HG02840 (cell line): ENCODE data around the gene NUDT22.
"Not testable (repeated sequence)": the region's sequence is repeated elsewhere in the genome, so short reads cannot be mapped to it uniquely, and the experiment has no call there.

Experiments used
- ATAC-seq: cut with Tn5 transposase; IDR thresholded peaks from one replicate; pipeline ENCODE4 v1.9.1; 2021; ENCODE audit warnings: mild to moderate bottlenecking, moderate library complexity, moderate number of reproducible peaks; ENCODE audit not compliant: unreplicated experiment, low FRiP score

Gene NUDT22

DNA sequence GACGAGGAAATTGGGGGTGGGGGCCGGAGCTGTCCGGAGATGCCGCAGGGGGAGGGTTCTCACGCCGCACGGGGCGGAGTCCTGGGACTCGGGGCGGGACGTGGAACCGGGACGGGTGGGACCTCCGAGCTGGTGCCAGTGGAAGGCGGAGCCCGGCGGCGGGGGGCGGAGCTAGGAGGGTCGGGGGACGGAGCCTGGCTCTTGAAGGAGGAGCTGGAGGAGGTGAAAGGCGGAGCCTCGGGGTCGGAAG lies 15.1 kb downstream of the NUDT22 start:
- peak; percentile 55 for ATAC-seq

DNA sequence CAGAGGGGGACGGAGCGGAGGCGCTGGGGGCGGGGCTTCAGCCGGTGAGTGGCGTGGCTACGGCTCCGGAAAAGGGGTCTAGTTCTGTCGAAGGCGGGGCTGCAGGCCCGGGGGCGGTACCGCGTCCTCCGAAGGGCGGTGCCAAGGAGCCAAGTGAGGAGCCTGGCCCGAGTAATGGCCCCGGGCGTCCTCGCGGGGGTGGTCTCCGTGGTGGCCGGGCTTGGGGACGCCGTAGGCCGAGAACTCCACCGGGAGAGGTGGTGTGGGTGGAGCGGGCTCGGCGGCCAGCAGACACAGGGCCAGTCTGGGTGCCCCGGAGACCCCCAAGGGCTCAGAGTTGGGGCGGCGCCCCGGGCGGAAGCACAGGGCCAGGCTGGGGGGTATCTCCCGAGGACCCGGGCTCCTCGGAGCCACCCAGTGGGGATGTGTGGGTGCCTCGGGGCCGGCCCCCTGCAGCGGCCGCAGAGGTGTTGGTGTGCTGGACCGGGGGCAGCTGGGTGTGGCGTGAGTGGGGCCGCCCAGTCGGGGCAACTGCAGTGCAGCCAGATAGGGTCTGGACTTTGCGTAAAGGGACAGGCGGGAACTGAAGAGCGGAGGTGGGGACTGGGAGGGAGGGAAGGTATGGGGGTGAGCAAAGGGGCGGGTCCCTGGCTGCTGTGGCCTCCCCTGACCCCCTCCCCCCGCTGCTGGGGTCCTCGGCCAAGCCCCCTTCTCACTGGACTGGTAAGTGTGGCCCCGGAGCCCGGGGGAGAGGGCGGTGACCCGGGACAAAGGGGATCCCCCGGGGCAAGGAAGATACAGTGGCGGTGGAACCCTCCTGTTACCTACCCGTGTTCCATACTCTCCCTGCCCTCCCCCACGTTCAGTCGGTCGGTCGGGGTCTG lies 15.7 kb downstream of the NUDT22 start:
- no peak for ATAC-seq

DNA sequence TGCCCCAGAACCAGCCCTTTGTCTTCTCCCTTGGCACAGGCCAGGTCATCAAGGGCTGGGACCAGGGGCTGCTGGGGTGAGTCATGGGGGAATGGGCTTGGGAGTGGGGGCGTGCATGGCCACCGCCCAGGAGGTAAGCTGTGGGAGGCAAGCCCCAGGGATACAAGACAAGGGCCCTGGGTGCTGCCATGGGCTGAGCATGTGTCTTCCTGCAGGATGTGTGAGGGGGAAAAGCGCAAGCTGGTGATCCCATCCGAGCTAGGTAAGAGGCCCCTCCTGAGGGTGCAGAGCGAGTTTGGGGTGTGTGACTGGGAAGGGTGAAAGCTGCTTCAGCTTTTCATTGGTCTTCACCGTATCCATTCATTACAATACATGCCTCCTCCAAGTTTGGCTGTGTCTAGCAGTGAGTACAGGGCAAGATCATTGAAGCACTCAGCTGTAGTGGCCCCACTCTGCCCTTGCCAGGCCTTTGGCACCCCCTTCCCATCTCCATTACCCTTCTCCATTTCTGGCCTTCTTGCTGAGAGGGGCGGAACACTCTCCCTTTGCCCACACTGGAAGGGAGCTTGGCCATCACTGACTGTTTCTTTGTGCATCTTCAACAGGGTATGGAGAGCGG lies 17.3 kb downstream of the NUDT22 start:
- no peak for ATAC-seq

DNA sequence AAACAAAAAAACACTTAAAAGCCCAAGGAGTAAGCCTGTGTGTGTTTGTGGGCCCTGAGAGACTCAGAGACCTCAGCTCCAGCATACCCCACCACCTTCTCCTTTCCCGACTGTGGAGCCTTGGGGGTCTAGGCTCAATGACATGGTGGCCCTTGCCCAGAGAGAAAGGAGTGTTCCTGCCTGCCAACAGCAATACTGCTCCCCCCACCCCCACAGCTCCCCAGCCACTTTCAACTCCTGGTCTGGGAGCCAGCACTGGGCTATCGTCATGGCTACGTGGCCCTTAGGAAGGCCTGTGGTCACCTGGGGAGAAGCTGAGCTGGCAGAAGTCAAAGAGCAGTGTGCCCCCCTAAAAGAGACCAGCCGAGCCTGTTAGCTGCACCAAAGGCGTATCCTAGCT lies 18.0 kb downstream of the NUDT22 start:
- ATAC-seq, result no peak

DNA sequence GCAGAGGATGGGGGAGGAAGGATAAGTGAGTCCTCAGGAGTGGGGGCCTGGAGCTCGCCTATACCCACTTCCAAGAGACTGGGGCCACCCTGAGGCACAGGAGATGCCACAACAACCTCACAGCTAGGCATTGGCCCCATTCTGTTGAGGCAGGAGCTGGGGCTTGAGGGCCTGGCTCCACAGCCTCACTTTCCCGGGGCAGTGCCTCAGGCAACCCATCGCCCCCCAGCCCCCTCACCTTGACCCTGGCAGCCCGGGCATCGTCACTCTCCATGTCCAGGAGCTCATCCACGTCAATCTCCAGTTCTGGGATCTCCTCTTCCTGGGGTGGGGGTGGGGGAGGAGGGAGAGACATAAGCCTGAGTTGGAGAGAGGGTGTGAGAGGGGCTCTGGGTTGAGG lies 18.9 kb downstream of the NUDT22 start:
- no peak for ATAC-seq

DNA sequence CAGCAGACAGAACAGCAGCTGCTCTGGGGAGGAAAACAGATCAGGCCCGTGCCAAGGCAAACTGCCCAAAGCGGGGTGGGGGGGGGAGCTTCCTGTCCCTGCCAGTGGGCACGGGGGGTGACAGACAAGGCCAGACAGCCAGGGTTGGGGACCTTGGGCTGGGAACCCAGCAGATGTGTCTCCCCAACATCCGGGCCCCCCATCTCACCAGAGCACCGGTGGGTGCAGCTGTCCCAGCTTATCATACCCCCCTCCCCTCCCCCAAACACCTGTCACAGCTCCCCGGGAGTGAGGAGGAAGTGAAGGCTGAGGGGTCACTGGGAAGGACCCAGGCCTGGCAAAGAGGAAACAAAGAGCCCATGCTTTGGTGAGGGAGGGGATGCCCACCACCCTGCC lies 19.3 kb downstream of the NUDT22 start:
- ATAC-seq, result no peak

DNA sequence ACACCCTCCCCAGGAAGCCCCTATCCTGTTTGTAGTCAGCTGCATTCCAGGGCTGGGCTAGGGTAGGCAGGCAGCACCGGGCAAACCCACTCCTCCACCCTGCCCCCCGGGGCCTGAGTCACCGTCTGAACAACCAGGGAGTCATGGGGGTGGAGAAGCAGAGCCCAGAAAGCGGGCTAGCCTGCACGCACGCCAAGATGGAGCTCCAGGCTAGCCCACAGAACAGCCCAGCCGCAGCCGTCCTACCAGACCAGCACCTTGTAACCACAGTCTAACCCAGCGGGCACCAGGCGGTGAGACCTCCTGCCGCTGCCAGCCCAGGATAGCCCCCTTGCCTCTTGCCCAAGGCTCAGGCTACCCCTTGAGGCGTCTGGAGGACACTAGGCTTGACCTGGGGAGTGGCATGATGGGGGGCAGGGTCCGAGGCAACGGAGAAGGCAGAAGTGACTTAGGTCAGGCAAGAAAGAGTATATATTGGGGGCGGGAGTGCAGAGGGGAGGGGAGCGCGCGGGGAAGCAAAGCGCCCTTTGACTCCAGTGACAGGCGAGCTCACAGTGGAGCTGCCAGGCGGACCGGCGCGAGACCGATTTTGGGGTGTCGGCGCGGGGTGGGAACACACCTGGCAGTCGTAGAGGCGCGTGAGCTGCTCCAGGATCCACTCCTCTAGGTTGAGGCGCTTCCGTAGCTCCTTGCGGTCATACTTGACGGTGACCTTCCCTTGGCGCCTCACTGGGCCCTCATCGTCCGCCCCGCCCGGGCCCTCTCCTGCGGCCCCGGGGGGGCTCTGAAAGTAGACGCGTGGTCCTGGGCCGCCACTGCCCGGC lies 19.9 kb downstream of the NUDT22 start:
- no peak for ATAC-seq

DNA sequence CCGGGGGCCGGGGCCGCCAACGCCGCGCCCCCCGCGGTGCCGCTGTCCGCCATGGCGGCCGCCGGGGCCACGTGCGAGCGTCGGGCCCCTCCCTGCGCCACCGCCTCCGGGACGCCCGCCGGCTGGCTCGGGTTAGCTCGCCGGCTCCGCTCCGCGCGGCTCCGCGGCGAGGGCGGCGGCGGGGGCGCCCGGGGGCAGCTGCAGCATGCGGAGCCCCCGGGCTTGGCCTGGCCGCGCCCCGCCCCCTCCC lies 20.5 kb downstream of the NUDT22 start:
- ATAC-seq, result not testable (repeated sequence)

DNA sequence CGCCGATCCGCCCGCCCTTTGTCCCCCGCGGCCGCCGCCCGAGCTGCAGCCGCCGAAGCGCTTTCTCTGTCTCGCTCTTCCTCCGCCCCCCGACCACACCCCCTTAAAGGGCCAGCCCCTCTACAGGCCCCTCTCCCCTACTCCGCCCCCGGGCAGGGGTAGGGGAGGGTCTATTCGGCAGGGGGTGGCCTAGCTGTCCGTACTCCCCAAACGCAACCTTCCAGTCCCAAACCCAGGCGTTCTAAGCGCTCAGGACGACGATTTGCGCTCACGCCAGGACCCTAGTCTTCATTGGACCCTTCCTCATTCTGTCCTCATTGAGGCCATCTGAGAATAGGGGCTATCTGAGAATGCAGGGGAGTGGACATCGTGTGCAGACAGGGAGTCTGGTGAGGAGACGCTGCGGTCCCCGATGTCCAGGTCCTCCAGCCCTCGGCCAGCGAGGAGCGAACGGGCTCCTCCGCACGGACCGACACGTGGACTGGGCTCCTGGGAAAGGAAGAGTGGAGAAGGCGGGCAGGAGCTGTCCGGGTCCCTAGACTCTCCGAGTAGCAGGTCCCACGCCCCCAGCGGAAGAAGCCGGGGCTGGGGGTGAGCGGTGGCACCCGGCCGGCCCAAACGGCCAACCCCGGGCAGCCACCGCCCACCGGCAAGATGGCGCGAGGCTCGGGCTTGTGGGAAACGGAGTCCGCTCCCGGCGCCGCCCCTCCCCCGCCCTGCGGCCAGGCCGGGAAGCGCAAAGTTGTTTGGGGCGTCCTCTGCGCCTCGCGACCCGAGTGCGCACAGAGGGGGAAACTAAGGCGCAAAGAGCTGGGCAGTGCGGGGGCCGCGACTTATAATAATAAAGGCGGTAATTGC lies 21.0 kb downstream of the NUDT22 start, which contains the start of gene PPP1R14B:
Gene PPP1R14B (minus strand): TSS at position 73 of the 858 bp plus-strand sequence. CDS start 270 bp downstream, outside the sequence.
- no peak for ATAC-seq

DNA sequence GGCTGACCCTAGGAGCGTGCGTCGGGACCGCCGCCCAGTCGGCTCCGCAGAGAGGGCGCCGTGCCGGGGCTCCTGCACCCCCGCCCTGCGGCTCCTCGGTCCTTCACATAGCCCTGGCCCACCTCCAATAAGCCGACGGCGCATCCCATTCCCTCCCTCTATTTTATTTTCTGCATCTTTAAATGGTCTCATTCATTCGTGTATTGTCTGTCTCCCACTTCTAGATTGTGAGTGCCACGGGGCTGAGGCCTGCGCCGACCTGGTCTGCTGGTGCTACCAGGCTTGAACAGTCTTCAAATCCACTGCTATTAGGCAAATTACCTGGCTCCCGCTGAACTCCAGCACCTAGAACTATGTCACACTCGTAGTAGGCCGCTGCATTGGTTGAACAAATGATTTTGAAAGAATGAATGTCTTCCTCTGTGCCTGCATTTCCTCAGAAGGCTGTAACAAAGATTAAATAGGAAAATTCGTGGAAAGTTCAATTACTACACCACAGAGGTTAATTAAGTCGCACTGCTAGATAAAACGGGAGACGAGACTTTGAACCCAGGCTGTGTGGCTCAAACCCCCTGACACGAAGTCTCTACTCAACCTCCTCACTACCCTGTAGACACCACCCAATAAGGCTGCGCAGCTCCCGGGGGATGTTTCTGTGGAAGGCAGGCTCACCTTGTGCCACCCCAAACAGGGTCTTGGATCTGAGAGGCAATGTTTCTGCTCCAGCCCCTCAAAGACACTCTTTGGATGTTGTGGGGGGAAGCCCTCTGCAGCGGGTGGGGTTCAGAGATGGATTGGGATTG lies 21.9 kb downstream of the NUDT22 start:
- ATAC-seq, result no peak

DNA sequence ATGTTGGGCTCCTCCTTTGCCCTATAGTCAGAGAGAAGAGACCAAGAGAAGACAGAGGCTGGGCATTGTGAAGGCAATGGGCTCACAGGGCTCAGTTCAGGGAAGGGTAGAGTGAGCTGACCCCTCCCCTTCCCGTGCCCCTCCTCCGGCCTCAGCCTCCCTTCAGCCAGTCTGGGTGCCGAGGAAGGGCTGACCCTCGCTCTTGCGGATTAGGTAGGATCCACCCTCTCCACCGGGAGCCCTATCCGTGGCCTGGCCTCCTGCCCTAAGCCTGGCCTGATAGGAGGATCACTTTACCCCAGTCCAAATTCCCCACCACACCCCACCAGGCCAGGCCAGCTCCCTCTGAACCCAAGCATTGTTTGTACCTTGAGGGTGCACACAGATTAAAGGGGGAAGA lies 22.5 kb downstream of the NUDT22 start:
- ATAC-seq, result no peak

DNA sequence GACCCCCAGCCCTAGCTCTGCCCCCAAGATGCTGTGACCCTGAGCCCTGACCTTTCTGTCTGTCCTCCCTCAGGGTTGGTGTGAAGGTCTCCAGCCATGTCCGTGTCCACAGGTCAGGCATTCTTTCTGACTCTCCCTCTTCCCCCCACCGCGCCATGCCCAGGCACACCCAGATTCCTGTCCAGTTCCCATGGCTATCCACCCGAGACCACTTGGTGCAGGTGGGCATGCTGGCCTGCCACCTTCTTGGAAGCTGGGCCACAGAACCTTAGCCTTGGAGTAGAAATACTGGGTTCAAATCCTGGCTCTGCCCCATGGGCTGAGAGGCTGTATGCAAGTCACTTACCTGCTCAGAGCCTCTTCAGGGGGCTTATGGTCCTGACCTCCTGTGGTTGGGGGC lies 23.0 kb downstream of the NUDT22 start:
- ATAC-seq, result no peak

DNA sequence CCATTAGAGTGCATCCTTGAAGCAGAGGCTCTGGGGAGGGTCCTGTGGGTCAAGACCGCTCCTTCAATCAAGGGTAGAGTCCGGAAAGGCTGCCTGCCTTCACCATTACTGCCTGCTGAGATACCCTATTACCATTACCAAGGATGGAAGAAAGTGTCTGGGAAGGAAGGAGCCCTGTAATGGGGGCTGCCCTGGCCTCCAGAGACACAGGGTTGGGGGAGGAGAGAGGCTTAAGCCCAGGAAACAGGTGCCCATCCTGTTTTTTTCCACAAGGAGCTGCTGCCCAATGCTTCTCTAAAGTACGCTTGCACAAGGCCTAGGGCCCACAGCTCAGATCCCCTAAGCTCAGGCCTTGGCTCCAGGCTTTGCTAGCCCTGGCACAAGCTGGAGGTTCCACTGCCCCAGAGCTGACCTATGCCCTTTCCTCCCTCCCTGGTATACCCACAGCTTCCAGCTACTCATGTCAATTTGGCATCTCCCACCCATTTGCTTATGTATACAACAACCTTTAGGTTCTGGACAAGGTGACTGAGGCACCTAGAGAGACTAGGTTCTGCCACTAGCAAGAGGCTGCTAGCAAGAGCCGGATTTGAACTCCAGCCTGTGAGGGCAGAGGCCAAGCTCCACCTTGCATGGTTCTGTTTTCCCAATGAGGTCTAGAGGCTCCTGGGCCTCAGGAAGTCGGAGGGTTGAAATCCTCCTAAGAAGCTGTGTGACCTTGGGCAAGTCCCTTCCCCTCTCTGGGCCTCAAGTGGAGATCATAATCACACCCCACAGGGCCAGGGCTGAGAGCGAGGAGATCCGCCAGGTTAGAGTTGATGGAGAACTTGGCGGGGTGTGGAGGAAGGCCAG lies 23.7 kb downstream of the NUDT22 start:
- no peak for ATAC-seq

DNA sequence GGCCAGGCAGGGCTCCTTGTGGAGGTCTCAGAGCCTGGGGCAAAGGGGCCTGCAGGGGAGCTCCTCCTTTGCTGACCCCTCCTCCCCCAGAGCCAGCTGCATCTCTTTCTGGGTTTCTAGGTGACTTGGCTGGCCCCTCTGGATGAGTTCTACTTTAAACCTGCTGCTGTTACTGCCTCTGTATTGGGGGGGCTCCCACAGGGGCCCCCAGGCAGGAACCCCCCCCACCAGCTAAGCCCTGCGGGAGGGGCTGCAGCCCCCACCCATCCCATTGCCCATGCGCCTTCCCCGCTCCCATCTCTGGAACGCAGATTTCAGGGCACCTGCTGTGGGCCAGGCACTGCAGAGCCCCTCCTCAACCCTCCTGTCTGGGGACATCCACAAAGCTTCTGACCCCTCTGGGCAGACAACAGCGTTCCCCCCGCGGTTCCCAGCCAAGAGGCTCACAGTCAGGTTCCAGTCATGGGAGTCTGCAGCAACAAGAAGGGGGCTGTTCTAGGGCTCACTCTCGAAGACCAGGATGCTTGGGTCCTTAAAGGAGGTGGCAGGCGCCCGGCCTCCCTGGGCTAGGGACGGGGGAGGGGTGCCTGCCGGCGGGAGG lies 24.4 kb downstream of the NUDT22 start:
- no peak for ATAC-seq

DNA sequence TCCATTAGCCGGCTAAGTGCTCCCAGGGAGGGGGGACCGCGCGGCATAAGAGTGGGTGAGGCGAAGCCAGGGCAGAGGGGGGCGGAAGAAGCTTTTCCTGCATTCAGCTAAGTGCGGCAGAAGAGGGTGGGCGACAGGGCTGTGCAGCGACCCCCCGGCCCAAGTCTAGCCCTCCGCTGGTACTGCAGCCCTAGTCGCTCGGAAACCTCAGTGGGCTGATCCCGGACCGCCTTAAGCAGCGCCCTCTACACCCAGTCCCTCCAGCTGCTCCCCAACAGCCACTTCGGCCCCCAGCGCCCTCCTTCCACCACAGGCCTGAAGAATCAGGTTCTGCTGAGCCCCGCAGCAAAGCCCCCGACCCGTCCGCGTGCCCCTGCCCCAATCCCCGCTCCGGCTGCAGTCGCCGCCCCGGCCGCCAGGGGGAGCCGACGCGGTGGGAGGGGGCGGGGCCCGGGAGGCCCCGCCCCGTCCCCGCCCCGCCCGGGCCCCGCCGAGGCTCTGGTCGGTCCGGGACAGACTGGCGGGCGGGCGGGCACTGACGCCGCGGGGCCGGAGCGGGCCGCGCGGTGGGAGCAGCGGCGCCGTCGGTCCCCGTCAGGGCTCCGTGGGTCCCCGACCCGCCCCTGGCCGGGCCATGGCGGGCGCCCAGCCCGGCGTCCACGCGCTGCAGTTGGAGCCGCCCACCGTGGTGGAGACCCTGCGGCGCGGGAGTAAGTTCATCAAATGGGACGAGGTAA lies 25.1 kb downstream of the NUDT22 start, which contains the start of gene PLCB3:
Gene PLCB3 (plus strand): TSS at position 515 of the 737 bp plus-strand sequence. CDS start 120 bp downstream, at position 635.
- no peak for ATAC-seq

DNA sequence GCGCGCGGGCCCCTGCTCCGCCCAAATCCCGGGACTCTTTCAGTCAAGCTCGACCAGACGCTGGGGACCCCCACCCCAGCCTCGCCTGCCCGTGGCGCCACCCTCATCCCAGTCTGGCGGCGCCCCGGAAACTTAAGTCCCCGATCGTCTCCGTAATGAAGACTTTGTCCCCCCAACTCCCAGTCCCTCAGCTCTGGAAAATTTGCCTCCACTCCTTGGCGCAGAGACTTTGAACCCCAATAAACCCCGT lies 25.6 kb downstream of the NUDT22 start:
- no peak for ATAC-seq

DNA sequence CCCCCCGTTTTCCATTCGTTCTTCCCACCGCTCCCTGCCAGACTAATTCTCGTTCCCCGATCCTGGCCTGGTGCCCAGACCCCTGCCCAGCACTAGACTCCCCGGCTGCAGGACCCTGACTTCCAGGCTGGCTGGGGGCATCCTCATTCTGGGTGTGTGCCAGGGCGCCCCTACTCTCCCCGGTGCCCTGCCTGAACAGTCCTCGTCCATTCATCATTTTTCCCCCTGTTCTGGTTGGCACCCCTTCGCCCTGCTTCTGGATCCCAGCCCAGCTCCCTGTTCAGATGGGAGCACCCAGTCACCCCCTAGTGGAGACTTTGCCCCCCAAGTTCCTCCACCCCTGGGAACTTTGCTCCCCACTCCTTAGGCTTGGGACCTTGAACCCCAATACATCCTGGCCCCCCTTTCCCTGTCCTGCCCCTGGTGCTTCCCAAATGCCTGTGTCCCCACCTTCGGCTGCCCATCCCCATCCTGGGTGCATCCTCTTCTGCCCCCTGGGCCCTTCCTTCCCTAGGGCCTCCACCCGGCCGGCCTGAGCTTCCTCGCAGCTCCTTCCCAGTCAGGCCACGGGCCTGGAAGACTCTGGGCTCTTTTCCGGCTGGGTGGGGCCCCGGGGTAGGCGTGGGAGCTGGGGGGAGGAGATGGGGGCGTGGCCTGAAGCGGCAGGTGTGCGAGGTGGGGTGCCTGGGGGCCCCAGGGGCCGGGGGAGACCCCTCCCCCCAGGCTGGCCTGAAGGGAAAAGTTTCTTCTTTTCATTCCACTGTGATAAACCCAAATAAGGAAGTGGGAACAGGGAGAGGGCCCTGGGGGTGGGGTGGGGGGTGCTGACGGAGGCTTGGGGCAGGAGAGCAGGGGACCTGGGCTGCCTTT lies 26.2 kb downstream of the NUDT22 start:
- ATAC-seq, result no peak
